Left forelimb (tissue), 1 donor: Measurements from ENCODE around the gene ASTN2.

Source experiments
- DNase-seq: peaks from one replicate; pipeline ENCODE4 v3.0.0-alpha.2; 2018; ENCODE audit warnings: low spot score

The ASTN2 gene

DNA sequence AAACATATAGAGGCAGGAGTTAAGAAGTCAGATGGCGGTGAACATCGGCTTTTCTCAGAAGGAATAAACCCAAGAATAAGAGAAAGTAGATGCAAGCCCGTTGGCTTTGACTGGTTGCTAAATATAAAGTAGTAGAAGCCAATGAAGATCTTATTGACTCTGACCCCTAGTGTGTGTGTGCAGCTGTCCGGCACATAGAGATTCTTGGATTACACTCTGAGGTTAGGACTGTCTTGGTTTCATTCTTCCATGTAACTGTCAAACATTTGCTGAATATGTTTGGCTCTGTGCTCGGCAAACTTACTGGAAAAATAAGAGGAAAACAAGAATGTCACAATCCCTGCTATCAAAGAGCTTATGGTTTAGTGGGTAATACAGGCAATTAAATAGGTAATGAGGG is 54.9 kb downstream of the ASTN2 start:
- DNase-seq: no peak

DNA sequence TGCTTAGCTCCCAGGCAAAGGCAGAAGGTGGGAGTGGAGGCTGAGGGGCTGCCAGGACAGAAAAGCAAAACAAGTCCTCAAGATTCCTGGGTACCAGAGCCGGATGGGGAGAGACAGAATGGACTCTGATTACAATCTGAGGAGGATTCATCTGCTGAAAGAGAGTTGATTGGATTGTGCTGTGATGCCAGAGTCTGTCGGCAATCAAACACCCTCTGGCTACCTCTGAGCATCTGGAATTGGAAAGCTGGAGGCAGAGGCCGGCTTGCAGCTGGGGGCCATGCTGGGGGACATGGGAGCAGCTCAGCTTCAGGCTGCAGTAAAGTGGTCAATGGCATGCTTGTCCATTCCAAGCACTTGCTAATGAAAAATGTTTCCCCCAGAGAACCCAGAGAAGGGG is 59.3 kb downstream of the ASTN2 start:
- DNase-seq: no peak

- DNase-seq: no peak
These were observed 59.9 kb downstream of the ASTN2 start for GRCh38 chr9:117354997-117355396.

GRCh38 chr9:117354244-117354847 is 60.5 kb downstream of the ASTN2 start:
- no peak for DNase-seq

DNA sequence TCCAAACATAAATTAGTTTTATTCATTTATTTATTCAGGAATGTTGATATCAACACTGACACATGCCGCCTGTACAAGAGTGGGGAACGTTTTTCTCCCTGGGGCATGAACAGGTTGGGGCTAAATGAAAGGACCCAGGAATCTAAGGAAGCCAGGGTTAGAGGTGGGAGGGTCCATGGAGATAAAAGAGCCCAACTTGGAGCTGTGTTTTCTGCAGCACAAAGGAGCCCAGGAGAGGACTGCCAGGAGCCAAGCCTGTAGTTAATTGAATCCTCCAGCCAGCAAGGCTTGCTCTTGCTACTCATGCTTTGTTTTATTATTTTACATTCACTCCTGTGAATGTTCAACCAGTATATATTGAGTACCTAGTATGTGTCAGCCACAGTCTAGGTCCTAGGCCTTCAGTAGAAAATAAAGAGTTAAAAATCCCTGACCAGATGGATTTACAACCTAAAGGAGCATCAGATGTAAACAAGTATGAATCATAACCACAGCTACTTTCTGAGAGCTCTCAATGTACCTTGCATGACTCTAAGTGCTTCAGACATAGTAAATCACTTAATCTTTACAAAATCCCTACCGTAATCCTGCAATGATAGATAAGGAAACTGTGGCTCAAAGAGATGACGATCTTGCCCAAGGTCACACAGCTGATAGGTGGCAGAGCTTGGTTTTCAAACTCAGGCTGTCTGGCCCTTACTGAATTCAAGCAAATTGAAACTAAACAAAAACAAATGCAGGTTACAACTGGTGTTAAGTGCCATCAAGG is 69.8 kb downstream of the ASTN2 start:
- DNase-seq: no peak

GRCh38 chr9:117343427-117343826 is 71.4 kb downstream of the ASTN2 start:
- DNase-seq: no peak

DNA sequence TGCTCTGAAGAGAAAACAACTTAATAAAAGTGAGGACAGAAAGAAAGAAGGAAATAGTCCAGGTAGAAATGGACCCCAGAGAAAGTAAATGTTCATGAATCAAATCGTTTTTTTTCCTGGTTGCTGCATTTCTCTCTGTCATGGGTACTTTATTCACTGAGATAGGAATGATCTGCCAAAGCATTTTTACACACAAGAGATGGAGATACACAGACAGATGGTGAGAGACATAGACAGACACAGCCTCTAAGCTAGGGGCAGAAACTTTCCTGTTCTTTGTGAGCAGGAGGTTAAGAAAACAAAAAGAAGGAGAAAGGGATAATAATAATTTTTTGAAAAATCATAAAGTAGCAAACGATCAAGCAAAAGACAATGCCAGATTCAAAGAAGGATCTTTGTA is 73.7 kb downstream of the ASTN2 start:
- no peak for DNase-seq

DNA sequence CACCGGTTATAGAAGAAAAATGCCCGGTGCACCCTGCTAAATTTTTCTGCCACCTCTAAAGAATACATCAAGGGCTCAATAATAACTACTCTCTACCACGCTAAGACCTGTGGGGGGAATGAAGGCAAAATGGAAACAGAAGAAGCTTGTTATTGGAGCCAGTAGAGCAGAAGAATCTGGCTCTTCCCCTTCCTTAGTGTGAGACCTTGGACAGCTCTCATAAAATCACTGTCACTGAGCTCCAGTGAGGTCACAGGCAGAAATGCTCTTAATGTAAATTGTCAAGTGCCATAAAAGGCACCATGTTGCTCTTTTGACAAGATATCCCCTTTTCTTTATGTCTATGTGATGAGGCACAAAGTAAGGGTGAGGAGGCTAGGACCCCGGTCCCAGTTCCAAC is 74.4 kb downstream of the ASTN2 start:
- no peak for DNase-seq

GRCh38 chr9:117335837-117336433 is 78.9 kb downstream of the ASTN2 start:
- no peak for DNase-seq

DNA sequence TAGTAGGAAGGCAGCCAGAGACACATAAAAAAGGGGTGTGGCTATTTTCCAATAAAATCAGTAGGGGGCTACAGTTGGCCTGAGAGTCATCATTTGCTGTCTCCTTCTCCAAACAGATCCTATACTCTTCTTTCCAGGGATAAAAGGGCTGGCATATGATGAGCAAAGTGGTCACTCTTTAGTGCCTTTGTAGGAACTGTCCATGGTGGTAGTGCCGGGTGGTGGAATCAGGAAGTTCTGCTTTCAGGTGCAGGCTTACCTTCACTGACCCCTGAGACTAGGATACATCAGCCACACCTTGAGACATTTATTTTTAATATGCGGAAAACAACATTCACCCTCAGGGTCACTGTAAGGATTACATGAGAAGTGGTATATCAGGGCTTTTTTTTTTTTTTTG is 80.8 kb downstream of the ASTN2 start:
- DNase-seq: no peak

DNA sequence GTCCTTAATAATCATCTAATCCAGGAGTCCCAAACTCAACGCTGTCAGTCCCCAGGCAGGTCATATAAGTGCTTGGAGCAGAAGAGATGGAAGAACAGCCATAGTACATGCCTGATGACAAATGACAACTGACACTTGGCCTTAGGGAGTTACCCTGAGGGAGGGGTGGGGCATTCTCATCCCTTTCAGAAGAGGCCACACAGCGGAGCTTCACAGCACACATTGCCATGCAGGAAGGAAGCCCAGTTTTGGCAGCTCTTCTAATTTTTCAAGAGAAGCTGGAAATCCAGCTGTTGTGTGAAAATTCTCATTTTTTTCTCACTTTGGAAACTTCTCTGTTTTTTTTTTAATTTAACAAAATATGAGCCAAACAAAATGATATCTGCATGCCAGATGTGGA is 89.0 kb downstream of the ASTN2 start:
- no peak for DNase-seq

GRCh38 chr9:117325110-117325731 is 89.6 kb downstream of the ASTN2 start:
- no peak for DNase-seq

DNA sequence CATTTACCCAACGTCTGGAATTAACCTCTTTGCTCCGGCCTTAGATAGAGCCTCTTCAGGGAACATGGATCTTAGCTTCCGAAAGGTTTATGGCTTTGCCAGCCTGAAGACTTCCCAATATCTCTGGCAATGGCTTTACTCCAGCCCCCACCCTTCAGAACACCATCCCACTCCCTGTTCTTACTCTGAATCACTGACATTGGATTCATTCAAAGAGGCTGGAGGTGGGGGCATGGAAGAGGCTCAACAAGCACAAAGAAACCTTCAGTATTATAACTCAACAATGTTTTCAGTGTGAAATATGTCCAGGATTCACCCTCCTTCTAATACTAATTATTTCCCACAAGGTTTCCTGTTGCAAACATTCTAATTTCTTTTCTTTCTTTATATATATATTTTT is 91.5 kb downstream of the ASTN2 start:
- DNase-seq: no peak

DNA sequence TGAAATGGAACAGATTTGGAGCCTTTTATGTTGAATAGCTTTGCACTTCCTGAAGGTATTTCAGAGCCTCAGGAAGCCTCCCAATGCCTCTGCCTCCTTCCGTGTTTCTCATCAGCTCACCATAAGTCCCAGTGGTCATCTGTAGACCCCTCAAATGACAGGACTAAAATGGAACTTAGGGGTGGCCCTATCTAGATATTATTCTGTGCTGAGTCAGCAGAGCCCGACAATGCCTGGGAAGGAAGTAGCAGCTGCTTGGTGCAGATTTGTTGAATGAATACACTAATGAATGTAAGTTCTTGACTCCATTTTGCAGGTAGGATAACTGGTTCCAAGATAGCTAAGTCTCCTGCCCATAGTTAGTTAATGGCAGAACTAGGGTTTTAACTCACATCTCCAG is 97.7 kb downstream of the ASTN2 start:
- DNase-seq: no peak

- no peak for DNase-seq
These were observed 99.6 kb downstream of the ASTN2 start for GRCh38 chr9:117315236-117315635.

- no peak for DNase-seq
These were observed 100.9 kb downstream of the ASTN2 start for GRCh38 chr9:117313989-117314388.

- no peak for DNase-seq
These were observed 107.2 kb downstream of the ASTN2 start for GRCh38 chr9:117307701-117308100.

GRCh38 chr9:117306032-117306431 is 108.8 kb downstream of the ASTN2 start:
- DNase-seq: no peak

DNA sequence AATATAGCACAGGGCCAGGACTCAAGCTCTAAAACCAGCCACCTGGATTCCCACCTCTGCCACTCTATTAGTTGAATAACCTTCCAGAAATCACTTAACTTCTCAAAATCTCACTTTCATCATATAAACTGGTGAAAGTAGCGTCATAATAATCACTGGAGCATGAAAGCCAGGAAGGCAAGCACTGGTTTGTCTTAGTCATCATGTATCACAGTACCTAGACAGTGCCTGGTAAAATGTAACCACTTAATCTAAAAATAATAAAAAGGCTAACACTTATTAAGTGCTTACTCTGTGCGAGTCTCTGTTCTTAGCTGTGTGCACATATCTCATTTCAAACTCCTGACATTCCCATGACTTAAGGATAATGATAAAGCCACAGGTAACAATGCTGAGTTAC is 109.4 kb downstream of the ASTN2 start:
- no peak for DNase-seq

DNA sequence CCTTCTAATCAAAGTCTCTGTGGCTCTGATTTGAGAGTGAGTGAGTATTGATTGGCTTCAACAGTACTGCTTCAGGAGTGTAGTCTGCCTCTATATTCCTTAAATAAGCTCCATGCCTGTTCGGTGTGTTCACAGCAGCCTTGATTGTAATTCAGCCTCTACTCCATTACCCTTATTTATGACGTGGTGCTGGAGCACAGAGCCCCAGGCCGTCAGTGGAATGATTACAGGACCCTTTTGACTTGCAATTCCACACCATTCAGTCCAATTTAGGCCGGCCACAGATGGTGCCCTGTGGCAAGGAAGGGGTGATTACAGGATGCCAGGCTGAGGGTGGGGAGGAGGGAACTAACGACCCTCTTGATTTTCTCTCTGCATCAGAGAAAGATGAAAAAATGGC is 110.3 kb downstream of the ASTN2 start:
- no peak for DNase-seq

DNA sequence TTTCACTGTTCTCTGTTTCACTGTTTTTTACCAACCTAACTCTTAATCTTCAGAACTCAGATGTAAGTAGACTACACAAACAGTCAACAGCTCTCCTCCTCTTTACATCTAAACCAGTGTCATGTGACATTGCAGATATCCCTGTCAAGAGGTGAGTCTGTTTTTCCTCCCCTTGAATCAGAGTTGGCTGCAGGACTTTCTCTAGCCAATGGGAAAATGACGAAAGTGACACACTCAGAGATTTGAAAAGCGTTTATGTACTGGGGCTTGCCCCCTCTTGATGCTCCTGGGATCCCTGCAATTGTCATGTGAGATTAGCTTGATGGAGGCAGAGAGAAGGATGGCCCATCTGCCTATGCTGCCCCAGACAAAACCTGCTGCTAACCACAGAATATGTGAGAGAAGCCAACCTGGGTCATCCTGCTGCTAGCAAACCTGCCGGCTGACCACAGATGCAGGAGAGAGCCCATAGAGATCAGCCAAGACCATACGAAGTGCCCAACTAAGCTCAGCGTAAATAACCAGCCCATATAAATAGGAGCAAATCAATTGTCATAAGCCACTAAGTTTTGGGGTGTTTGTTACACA is 111.1 kb downstream of the ASTN2 start:
- DNase-seq: no peak

GRCh38 chr9:117302487-117302886 is 112.4 kb downstream of the ASTN2 start:
- no peak for DNase-seq
